ENCODE data around the gene PTPRM. TPM values are rescaled to one million over a fixed set of nuclear protein-coding genes. Genes with fewer than 3 reads are reported as not detected.
"Not testable (repeated sequence)": the region's sequence is repeated elsewhere in the genome, so short reads cannot be mapped to it uniquely, and the experiment has no call there.

PTPRM gene
- total RNA-seq, 1 donor from 2014 or later, result 4.5 TPM

GRCh38 chr18:8044004-8044403 is 476.9 kb downstream of the PTPRM start:
- no peak for DNase-seq (ENCODE audit: low spot score)
- intact Hi-C loops (cut with micrococcal nuclease), result no loop called here
- H3K36me3 Mint-ChIP-seq (ENCODE audit: low read depth), result no peaks in the 10 kb centered on the region
- H3K27ac Mint-ChIP-seq, result no peak overlapping the region
- H3K27me3 Mint-ChIP-seq (ENCODE audit: low read depth), result no peaks in the 10 kb centered on the region
- H3K4me3 Mint-ChIP-seq (ENCODE audit: low read depth), result no peak overlapping the region
- H3K4me1 Mint-ChIP-seq (ENCODE audit: low read depth), result peaks cover 4% of the 10 kb centered on the region
- no peaks in the 10 kb centered on the region for H3K9me3 Mint-ChIP-seq

- no peaks in the 10 kb centered on the region for H3K27me3 Mint-ChIP-seq (ENCODE audit: low read depth)
- intact Hi-C loops (cut with micrococcal nuclease), result loop anchor here (5.0 kb wide), 2 partner anchors 88 to 478 kb away; partner anchors contain the start of gene PTPRM
- H3K4me1 Mint-ChIP-seq (ENCODE audit: low read depth), result peaks cover 7% of the 10 kb centered on the region
- H3K4me3 Mint-ChIP-seq (ENCODE audit: low read depth), result no peak overlapping the region
- DNase-seq (ENCODE audit: low spot score), result no peak
- H3K27ac Mint-ChIP-seq, result no peak overlapping the region
- H3K9me3 Mint-ChIP-seq, result no peaks in the 10 kb centered on the region
- no peaks in the 10 kb centered on the region for H3K36me3 Mint-ChIP-seq (ENCODE audit: low read depth)
Observed at GRCh38 chr18:8045160-8045883, 478.2 kb downstream of the PTPRM start.

- Mint-ChIP-seq H3K27me3 (ENCODE audit: low read depth) (no peaks in the 10 kb centered on the region), H3K4me1 (ENCODE audit: low read depth) (peaks cover 7% of the 10 kb centered on the region), H3K27ac (no peak overlapping the region), H3K36me3 (ENCODE audit: low read depth) (no peaks in the 10 kb centered on the region), H3K4me3 (ENCODE audit: low read depth) (no peak overlapping the region), H3K9me3 (no peaks in the 10 kb centered on the region)
- intact Hi-C loops (cut with micrococcal nuclease), result loop anchor here (5.0 kb wide), 2 partner anchors 89 to 479 kb away; partner anchors contain the start of gene PTPRM
- DNase-seq (ENCODE audit: low spot score), result no peak
Observed at GRCh38 chr18:8045884-8046281, 478.8 kb downstream of the PTPRM start.

- Mint-ChIP-seq H3K36me3 (ENCODE audit: low read depth) (no peaks in the 10 kb centered on the region), H3K27me3 (ENCODE audit: low read depth) (no peaks in the 10 kb centered on the region), H3K4me1 (ENCODE audit: low read depth) (peaks cover 7% of the 10 kb centered on the region), H3K4me3 (ENCODE audit: low read depth) (no peak overlapping the region), H3K9me3 (no peaks in the 10 kb centered on the region), H3K27ac (no peak overlapping the region)
- no peak for DNase-seq (ENCODE audit: low spot score)
- intact Hi-C loops (cut with micrococcal nuclease), result loop anchor here (5.0 kb wide), 2 partner anchors 89 to 479 kb away; partner anchors contain the start of gene PTPRM
Observed at GRCh38 chr18:8046441-8046840, 479.3 kb downstream of the PTPRM start.

DNA sequence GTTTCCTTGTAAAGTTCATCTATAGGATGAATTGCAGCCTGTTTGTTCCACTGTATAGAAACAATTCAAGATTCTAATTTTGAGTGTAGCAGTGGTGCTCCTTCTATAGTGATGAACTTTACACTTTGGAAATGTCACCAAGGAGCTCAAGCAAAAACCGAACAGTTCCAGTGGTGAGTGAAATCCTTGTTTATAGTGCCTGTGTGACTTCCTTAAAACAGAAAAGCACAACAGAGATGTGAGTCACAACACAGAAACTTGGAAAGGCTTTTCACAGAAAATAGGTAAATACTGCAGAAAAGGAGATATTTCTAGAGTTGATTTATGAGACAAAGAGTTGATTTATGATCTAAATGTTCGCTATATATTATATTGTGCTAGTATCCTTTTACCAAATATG is 482.0 kb downstream of the PTPRM start:
- no peak for DNase-seq (ENCODE audit: low spot score)
- H3K36me3 Mint-ChIP-seq (ENCODE audit: low read depth), result no peaks in the 10 kb centered on the region
- H3K4me3 Mint-ChIP-seq (ENCODE audit: low read depth), result no peak overlapping the region
- H3K27ac Mint-ChIP-seq, result no peak overlapping the region
- no peaks in the 10 kb centered on the region for H3K9me3 Mint-ChIP-seq
- intact Hi-C loops (cut with micrococcal nuclease), result loop anchor here (5.0 kb wide), 2 partner anchors 92 to 482 kb away; partner anchors contain the start of gene PTPRM
- H3K4me1 Mint-ChIP-seq (ENCODE audit: low read depth), result peaks cover 7% of the 10 kb centered on the region
- H3K27me3 Mint-ChIP-seq (ENCODE audit: low read depth), result no peaks in the 10 kb centered on the region

DNA sequence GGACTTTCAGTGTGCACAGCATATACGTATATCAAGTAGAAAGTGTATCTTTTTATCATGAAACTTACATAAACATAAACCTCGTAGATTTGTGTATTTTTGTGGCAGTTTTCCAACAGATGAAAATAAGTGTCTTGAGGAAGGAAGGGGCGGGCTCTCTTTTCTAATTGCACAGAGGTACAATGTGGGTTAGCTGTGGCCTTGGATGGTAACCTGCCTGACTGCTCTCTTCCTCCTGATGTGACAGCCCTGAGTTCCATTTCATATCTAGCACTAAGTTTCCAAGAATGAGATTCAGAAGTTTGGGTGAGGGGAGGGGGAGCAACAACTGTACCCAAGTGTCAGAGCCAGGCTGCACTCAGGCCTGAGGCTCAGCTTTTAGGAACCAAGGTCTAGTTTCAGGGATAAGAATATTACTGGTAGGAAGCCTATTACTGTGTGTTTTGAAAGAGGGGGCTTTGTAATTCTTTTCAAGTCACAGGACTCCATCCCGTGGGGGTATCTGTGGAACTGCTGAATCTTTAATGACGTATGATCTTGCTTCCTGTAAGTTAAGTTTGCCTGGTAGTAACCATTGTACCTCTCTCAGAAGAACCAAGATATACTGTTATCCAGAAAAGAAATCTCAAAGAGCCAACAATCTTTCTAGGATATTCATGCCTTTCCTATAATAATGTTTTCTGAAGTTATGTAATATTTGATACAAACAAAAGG is 483.7 kb downstream of the PTPRM start:
- intact Hi-C loops (cut with micrococcal nuclease), result no loop called here
- H3K27me3 Mint-ChIP-seq (ENCODE audit: low read depth), result no peaks in the 10 kb centered on the region
- H3K27ac Mint-ChIP-seq, result no peak overlapping the region
- no peaks in the 10 kb centered on the region for H3K36me3 Mint-ChIP-seq (ENCODE audit: low read depth)
- peaks cover 3% of the 10 kb centered on the region for H3K4me1 Mint-ChIP-seq (ENCODE audit: low read depth)
- H3K4me3 Mint-ChIP-seq (ENCODE audit: low read depth), result no peak overlapping the region
- no peak for DNase-seq (ENCODE audit: low spot score)
- no peaks in the 10 kb centered on the region for H3K9me3 Mint-ChIP-seq

GRCh38 chr18:8051453-8051852 is 484.3 kb downstream of the PTPRM start:
- intact Hi-C loops (cut with micrococcal nuclease), result no loop called here
- Mint-ChIP-seq H3K4me3 (ENCODE audit: low read depth) (no peak overlapping the region), H3K36me3 (ENCODE audit: low read depth) (no peaks in the 10 kb centered on the region), H3K27ac (no peak overlapping the region), H3K4me1 (ENCODE audit: low read depth) (peaks cover 3% of the 10 kb centered on the region), H3K9me3 (no peaks in the 10 kb centered on the region), H3K27me3 (ENCODE audit: low read depth) (no peaks in the 10 kb centered on the region)
- DNase-seq (ENCODE audit: low spot score), result no peak

DNA sequence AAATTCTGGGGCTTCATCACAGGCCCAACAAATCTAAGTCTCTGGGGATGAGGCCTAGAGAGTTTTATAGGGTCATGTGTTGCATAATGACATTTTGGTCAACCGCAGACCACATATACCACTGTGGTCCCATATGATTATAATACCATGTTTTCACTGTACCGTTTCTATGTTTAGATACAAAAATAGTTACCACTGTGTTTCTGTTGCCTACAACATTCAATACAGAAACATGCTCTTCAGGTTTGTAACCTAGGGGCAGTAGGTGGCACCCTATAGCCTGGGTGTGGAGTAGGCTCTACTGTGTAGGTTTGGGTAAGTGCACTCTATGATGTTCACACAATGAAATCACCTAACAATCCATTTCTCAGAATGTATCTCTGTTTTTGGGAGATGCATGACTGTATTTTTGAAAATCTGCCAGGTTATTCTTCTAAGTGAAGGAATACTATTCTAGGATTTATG is 485.2 kb downstream of the PTPRM start:
- Mint-ChIP-seq H3K27ac (no peak overlapping the region), H3K4me3 (ENCODE audit: low read depth) (no peak overlapping the region), H3K9me3 (no peaks in the 10 kb centered on the region), H3K4me1 (ENCODE audit: low read depth) (peaks cover 3% of the 10 kb centered on the region), H3K27me3 (ENCODE audit: low read depth) (no peaks in the 10 kb centered on the region), H3K36me3 (ENCODE audit: low read depth) (no peaks in the 10 kb centered on the region)
- intact Hi-C loops (cut with micrococcal nuclease), result no loop called here
- DNase-seq (ENCODE audit: low spot score), result no peak

DNA sequence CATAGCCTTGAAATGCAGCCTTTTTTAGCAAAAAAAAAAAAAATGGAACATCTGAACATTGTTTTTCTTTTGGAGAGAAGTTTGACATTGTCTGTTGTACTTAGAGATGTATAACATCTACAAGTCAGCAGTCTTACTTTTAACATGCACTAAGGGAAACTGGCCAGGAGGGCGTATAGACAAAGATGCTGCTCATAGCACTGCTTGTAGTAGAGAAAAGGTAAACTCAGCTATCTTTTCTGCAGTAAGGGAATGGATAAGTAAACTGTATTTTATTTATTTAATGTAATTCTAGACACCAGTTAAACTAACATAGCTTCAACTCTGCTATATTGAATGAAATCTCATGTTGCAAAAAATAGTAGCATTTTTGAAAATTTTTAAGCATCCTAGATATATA is 489.6 kb downstream of the PTPRM start:
- no peaks in the 10 kb centered on the region for H3K9me3 Mint-ChIP-seq

DNA sequence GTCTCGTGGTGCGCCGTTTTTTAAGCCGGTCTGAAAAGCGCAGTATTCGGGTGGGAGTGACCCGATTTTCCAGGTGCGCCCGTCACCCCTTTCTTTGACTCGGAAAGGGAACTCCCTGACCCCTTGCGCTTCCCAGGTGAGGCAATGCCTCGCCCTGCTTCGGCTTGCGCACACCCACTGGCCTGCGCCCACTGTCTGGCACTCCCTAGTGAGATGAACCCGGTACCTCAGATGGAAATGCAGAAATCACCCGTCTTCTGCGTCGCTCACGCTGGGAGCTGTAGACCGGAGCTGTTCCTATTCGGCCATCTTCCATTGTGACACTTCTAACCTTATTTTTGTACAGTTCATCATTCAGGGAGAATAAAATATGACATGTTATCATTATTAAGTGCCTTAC is 496.0 kb downstream of the PTPRM start:
- H3K36me3 Mint-ChIP-seq (ENCODE audit: low read depth); H3K27me3 Mint-ChIP-seq (ENCODE audit: low read depth); H3K9me3 Mint-ChIP-seq; DNase-seq (ENCODE audit: low spot score); H3K4me3 Mint-ChIP-seq (ENCODE audit: low read depth); H3K4me1 Mint-ChIP-seq (ENCODE audit: low read depth); intact Hi-C loops (cut with micrococcal nuclease); H3K27ac Mint-ChIP-seq: not testable (repeated sequence)

More for the DNA sequence above, 489.6 kb downstream of the PTPRM start:
- intact Hi-C loops (cut with micrococcal nuclease), result no loop called here
- Mint-ChIP-seq H3K27me3 (ENCODE audit: low read depth) (no peaks in the 10 kb centered on the region), H3K27ac (no peak overlapping the region), H3K36me3 (ENCODE audit: low read depth) (no peaks in the 10 kb centered on the region), H3K4me1 (ENCODE audit: low read depth) (no peaks in the 10 kb centered on the region), H3K4me3 (ENCODE audit: low read depth) (no peak overlapping the region)
- DNase-seq (ENCODE audit: low spot score), result no peak

- no peak for DNase-seq (ENCODE audit: low spot score)
- Mint-ChIP-seq H3K4me3 (ENCODE audit: low read depth) (no peak overlapping the region), H3K9me3 (no peaks in the 10 kb centered on the region), H3K27ac (no peak overlapping the region), H3K4me1 (ENCODE audit: low read depth) (no peaks in the 10 kb centered on the region), H3K36me3 (ENCODE audit: low read depth) (no peaks in the 10 kb centered on the region), H3K27me3 (ENCODE audit: low read depth) (no peaks in the 10 kb centered on the region)
- intact Hi-C loops (cut with micrococcal nuclease), result no loop called here
Observed at GRCh38 chr18:8063733-8064132, 496.6 kb downstream of the PTPRM start.

GRCh38 chr18:8065284-8065683 is 498.2 kb downstream of the PTPRM start:
- Mint-ChIP-seq H3K36me3 (ENCODE audit: low read depth) (no peaks in the 10 kb centered on the region), H3K9me3 (no peaks in the 10 kb centered on the region)
- no peak for DNase-seq (ENCODE audit: low spot score)

DNA sequence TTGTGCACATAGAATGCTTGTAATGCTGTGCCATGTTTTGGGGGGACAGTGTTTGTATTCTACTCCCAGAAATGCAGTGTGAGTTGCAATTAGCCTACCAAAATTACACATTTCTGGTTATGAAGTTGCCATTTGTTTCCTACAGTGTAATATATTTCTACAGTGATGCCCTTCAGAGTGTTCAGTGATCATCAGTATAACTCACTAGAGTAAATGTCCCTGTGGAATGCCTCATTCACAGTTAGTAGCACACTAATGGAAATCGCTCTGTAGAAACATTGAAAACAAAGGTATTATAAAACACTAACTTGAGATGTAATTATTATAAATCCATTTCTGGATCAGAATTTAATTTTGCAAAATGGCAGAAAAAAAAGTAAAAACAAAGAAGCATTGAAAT is 498.7 kb downstream of the PTPRM start:
- intact Hi-C loops (cut with micrococcal nuclease), result no loop called here
- Mint-ChIP-seq H3K36me3 (ENCODE audit: low read depth) (no peaks in the 10 kb centered on the region), H3K27ac (no peak overlapping the region), H3K27me3 (ENCODE audit: low read depth) (no peaks in the 10 kb centered on the region), H3K4me3 (ENCODE audit: low read depth) (no peak overlapping the region), H3K4me1 (ENCODE audit: low read depth) (no peaks in the 10 kb centered on the region), H3K9me3 (no peaks in the 10 kb centered on the region)
- no peak for DNase-seq (ENCODE audit: low spot score)

More at GRCh38 chr18:8065284-8065683, 498.2 kb downstream of the PTPRM start:
- H3K27me3 Mint-ChIP-seq (ENCODE audit: low read depth), result no peaks in the 10 kb centered on the region
- H3K4me1 Mint-ChIP-seq (ENCODE audit: low read depth), result no peaks in the 10 kb centered on the region
- intact Hi-C loops (cut with micrococcal nuclease), result no loop called here
- no peak overlapping the region for H3K4me3 Mint-ChIP-seq (ENCODE audit: low read depth)
- no peak overlapping the region for H3K27ac Mint-ChIP-seq

All from activated T-helper 2 cell treated with anti-CD3 and anti-CD28 coated beads, Interferon-gamma antibody, Interleukin-2, Interleukin-4, amounts not matched to agents 10 μg/mL and 5 μg/mL and 100 μg/mL, durations not matched to agents 14 hours and 24 hours and 36 hours (primary cell).